Kidney glomerular epithelial cell (primary cell): ENCODE data around the gene RAB29.

ENCODE experiments used
- DNase-seq: peaks from one replicate; lab custom pipeline; 2025; lab: John Stamatoyannopoulos, UW

The RAB29 gene

DNA sequence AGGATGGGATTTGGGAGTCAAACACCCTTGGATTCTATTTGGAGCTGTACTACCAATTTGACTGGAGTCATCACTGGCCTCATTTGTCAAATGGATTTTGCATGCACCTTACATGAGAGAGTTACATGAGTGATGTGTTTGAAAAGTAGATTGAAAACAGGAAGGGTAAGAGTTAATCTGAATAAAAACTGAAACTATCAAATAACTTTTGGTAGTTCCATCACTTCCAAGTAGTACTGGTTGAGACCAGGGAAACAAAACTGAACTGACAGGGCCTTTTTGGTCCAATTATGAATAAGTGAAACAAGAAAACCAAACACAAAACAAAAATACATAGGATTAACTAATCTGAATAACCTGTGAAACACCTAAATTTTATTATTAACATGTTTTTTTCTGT lies 55.5 kb downstream of the RAB29 start:
- DNase-seq, result no peak

DNA sequence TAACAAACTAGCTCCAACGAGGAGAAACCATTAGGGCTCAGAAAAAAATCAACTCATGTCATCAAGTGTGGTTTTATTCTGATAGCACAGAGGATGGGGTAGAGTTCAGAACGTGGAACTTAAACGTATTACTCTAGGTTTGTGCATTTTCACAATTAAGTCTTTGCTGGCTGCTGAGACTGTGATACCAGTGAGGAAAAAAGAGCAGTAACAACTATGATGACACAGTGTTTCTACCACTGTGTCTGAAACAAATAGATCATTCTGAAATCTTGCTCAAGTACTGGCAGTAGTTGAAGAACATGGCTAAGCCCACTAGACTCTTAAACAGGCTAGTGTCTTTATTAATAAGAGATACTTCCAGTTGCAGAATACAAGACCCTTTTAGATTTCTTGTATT lies 56.3 kb downstream of the RAB29 start:
- no peak for DNase-seq
